NOMO-1 (cell line): ENCODE data around the gene RAB24.
"Not testable (repeated sequence)": the region's sequence is repeated elsewhere in the genome, so short reads cannot be mapped to it uniquely, and the experiment has no call there.

Experiments
- DNase-seq, 2 experiments: peaks; one replicate each; lab custom pipeline; 2025; ENCODE audit not compliant: unreplicated experiment in 2 of 2; lab: John Stamatoyannopoulos, UW

Gene RAB24

DNA sequence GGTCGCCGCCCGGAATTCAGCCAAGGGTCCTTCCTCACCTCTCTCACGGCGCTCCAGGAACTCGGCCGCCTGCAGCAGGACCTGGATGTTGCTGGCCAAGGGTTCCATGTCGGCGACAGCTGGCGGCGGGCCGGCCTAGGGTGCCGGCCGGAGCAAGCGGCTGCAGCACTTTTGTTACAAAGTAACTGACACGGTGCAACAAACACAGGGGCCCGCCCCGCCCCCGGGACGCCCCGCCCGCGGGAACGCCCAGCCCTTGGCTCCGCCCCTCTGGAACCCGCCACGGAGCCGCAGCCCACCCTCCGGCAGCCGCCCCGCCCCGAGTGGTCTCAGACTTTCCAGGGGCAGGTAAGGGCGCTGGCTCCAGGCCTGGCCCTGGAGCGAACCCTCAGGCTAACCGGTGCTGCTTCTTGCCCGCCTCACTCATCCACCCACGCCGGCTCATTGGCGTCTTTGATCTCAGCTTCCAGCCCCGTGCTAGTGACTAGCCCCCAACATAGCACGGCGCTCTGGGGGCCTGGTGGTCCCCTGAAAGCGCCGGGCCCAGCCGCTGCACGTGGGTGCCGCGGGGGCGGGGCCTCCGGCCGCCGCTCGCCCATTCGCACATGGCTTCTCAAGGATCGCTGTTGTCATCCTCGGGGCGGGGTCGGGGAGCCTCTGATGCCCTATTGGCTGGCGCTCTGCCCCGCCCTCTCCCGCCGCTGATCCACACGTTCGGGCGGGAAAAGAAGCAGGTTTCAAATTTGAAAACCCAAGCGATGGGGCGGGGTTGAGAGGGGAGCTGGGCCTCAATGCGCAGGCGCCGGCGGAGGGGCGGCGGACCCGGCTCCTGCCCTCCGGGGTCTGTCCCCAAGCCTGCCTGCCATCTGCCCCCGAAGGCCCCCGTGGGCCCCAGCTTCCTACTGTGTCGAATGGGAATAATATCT lies 8.5 kb upstream of the RAB24 start, which contains the start of gene MXD3:
TSS of gene MXD3 (minus strand) at position 176 of the 926 bp plus-strand sequence. CDS start at position 108, 68 bp downstream.
- peak; percentile 96 to 98 for DNase-seq

DNA sequence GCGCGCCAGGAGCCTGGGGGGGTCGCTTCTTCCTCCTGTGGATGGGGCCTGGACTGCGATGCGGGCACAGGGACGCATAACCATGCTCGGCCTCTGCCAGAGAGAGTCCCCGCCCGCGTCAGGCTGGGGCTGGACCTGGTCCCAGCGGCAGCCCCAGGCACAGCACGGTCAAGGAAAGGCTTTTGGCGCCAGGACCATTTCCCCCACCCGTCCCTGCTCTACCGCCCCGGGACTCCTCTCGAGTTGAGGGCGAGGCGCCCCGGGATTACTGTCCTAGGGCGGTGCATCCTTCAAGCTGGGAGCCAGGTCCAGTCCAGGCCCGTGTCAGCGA lies 7.8 kb upstream of the RAB24 start:
- DNase-seq, result no peak

GRCh38 chr5:177310757-177311391 lies 7.4 kb upstream of the RAB24 start:
- peak; percentile 61 to 73 for DNase-seq

- no peak for DNase-seq
These were observed 6.8 kb upstream of the RAB24 start for GRCh38 chr5:177310332-177310731.

GRCh38 chr5:177309351-177310191 lies 6.1 kb upstream of the RAB24 start:
- DNase-seq, result peak; percentile 34 to 50

- DNase-seq, result no peak
These were observed 5.2 kb upstream of the RAB24 start for GRCh38 chr5:177308740-177309139.

DNA sequence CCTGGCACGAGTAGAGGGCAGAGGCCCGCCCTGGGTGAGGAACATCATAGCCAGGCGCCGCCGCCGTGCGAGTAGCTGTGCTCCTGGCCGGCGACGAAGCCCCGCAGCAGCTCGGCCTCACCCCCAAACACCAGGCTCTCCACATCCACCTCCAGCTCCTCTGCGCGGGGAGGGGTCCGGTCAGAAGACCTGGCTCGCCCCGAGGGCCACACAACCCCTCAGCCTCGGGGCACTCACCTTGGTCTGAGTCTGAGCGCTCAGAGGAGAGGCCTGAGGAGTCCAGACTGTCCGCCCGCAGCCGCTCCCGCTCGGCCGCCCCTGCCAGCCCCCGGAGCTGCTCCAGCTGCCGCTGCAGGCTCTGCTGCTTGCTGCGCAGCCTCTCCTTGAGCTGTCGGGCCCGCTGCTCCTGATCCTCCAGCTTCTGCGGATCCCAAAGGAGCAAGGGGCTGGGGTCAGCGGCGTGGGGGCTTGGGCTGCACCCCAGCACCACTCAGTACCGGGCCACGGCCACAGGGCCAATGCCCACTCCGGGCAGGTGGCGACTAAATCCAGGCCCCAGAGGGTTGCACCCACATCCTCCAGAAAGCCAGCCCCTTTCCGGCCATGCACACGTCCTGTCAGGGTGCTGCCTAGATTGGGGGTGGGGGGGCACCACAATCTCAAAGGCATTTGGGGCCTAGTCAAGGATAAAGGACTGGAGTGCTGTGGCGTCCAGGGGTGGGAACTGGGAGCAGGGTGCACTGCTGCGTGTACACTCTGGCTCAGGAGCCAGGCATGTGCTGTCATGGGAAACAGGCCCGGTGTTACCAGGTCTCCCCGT lies 4.2 kb upstream of the RAB24 start:
- DNase-seq, result peak; percentile 30 to 48

GRCh38 chr5:177306674-177307543 lies 3.4 kb upstream of the RAB24 start:
- peak; percentile 94 to 98 for DNase-seq

DNA sequence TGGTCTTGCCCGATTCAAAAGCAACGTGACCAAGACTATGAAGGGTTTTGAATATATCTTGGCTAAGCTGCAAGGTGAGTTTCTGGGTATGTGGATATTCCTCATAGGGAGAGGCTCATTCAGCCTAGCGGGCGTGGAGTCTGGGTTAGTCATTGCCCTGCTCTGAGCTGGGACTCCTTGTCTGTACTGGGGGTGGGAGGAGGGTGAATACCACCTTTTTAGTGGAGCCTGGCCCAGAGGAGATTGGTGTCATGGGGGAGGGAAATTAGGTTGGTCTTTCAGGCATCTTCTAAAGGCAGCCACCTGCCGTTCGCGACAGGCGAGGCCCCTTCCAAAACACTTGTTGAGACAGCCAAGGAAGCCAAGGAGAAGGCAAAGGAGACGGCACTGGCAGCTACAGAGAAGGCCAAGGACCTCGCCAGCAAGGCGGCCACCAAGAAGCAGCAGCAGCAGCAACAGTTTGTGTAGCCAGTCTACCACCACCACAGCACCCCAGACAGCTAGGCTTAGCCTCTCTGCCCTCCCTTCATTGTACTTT lies 2.7 kb upstream of the RAB24 start:
- not testable (repeated sequence) for DNase-seq

- no peak for DNase-seq
These were observed 1.0 kb upstream of the RAB24 start for GRCh38 chr5:177304392-177305119.

- DNase-seq, result no peak
These were observed 439 bp upstream of the RAB24 start for GRCh38 chr5:177303925-177304391.

DNA sequence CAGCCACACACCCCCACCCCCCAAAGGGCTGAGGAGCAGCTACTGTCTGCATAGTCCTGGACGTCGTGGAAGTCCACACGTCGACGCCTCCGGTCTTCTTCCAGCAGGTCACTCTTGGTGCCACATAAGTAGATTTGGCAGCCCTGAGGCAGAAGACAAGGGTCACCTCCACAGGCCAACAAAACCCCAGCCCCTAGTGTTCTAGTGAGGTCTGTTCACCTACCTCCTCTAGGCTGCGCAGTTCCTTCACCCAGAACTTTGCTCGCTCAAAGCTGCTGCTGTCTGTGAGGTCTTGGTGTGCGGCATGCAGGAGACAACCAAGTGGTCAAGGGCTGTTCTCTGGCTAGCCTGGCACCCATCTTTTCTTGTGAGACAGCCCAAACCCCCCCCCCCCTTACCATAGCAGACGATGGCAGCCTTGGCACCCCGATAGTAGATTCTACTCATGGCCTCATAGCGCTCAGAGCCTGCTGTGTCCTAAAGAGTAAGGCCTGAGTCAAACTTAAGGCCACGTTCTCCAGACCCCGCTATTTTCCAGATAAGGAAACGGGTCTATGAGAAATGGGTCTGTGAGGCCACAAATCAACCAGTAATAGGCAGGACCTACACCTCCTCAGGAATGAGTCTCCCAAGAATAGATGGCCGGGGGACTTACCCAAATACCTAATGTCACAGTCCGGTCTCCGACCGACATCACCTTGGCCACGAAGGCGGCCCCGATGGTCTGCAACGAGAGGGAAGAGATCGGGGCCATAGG lies 987 bp downstream of the RAB24 start:
- peak in 1 of 2 experiments; percentile 5 for DNase-seq

DNA sequence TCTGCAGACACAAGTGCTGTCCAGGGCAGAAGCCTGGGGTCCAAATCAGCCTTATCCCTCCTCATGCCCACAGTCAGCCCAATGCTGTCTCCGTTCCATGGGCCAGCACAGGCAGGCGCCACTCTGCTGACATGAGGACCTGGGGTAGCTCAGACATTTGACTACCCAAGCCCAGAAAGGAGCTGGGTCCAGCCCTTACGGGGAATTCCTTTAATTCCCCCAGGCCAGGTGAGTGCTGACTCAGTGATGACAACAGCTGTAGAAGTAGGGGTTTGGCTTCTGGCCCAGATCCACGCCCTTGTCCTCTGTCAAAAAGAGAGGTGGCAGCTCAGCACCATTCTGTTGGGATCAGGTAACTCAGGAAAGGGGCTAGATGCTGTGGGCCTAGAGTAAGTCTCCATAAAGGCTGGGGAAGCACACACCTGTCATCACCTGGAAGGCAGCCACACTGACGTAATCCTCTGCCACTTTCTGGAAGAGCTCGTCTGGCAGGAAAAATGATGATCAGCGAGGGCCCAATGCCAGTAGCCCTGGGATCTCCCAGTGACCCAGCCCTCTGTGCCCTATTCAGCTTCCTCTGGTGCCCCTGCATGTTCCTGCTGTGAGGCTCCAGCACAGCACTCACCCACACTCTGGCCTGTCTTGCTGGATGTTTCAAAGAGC lies 1.9 kb downstream of the RAB24 start:
- DNase-seq, result no peak

- DNase-seq, result no peak
These were observed 2.6 kb downstream of the RAB24 start for GRCh38 chr5:177300951-177301350.

DNA sequence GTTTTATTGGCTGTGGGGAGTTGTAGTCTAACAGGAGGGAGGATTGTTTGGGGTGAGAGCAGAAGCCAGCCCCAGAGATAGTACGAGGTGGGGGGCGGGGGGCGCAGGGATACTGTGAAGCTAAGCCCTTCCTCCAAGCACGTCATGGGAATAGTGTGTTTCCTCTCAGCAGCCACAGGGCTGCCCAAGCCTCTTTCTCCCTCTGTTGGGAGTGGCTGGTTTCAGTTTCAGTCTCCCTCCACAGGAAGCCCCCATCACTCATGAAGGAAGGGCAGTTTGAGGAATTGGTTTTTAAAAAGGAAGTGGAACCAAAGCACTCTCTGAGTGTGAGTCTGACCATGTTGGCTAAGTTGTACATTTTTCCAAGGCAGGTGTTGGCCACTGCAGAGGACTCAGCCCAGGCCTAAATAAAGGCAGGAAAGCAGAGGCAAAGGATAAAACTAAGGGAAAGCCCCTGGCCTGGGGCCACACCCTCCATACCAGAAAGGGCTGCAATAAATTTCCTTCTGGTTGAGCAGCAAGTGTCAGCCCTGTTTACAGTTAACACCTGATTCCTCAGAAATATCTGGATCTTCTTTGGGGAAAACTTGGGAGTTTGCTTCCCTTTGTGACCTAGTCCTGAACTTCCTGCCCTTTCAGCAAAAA lies 3.2 kb downstream of the RAB24 start:
- DNase-seq, result peak; percentile 77 to 95

GRCh38 chr5:177299697-177300096 lies 3.8 kb downstream of the RAB24 start:
- DNase-seq, result no peak

DNA sequence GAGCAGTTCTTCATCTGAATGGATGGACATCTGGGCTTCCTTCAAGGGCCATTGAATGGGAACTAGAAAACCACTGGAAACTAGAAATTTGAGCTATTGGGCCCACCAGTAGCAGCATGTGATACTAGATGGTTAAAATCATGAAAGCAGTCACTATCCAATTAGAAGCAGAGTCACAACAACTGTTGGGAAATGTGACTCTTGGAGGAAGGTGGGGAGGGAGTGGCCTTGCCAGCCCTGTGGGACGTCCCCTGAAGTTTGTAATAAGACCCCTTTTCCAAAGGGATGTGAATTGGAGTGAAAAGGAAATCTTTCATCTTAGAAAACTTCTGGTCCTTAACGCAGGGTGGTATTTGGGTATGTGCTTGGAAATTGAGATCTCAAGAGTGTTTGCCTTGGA lies 5.6 kb downstream of the RAB24 start:
- DNase-seq, result no peak
